GM13976 (cell line): ENCODE data around the gene NAALADL2.

ENCODE experiments used
- DNase-seq: peaks from one replicate; pipeline ENCODE4 v3.0.0; 2012; ENCODE audit warnings: low spot score
- in situ Hi-C: fragments of 300-500 bp; cut with MboI; formaldehyde crosslinking; loops from one replicate; pipeline ENCODE4 v1.12.0; 2022; ENCODE audit warnings: low sequenced_read_pairs, mixed read lengths, inconsistent platforms; ENCODE audit not compliant: unreplicated experiment
- TF ChIP-seq, protein P1 (sequence below): IDR thresholded peaks from 2 replicates; pipeline ENCODE4 v1.5.1; 2012; ENCODE audit warnings: borderline replicate concordance, mild to moderate bottlenecking; ENCODE audit not compliant: insufficient read depth; ENCODE audit errors: extremely low read depth, missing control alignments, control extremely low read depth

The NAALADL2 gene

DNA sequence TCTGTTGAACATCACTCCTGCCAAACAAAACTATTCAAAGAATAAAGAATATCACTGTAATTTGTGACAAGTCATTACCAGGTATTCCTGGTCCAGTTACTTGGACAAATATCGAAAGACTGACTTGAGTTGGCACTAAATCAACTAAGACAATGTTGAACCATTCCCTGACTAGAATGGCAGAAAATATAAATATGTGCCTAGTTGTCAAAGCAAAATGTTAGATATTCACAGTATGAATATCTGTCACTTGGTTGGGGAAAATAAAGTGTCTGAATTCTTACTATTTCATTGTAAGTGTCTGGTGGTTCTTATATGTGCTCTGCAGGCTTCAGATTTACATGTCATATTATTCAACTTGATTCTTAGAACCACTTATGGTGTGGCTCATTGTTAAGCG lies 470.2 kb downstream of the NAALADL2 start:
- DNase-seq = no peak
- in situ Hi-C loops = no loop called here
- TF ChIP-seq, protein P1, sequence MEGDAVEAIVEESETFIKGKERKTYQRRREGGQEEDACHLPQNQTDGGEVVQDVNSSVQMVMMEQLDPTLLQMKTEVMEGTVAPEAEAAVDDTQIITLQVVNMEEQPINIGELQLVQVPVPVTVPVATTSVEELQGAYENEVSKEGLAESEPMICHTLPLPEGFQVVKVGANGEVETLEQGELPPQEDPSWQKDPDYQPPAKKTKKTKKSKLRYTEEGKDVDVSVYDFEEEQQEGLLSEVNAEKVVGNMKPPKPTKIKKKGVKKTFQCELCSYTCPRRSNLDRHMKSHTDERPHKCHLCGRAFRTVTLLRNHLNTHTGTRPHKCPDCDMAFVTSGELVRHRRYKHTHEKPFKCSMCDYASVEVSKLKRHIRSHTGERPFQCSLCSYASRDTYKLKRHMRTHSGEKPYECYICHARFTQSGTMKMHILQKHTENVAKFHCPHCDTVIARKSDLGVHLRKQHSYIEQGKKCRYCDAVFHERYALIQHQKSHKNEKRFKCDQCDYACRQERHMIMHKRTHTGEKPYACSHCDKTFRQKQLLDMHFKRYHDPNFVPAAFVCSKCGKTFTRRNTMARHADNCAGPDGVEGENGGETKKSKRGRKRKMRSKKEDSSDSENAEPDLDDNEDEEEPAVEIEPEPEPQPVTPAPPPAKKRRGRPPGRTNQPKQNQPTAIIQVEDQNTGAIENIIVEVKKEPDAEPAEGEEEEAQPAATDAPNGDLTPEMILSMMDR = no peak

DNA sequence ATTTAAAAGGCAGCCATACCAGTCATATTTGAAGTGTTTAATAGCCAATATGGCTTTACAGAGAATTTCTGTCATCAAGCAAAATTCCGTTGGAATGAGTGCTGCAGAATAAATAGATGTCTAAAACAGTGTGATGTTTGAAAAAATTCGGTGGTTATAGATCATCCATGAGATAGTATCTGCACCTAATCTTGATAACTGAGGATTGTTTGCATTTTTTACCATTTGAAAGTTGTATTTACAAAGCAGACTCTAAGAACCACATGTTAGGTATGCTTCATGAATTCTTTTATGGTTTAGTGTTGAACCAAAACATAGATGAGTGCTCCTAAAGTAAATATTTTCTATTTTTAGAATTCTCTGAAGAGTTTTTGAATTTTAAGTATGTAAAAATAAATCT lies 476.1 kb downstream of the NAALADL2 start:
- no peak for DNase-seq
- in situ Hi-C loops = no loop called here
- TF ChIP-seq, protein P1 = no peak

DNA sequence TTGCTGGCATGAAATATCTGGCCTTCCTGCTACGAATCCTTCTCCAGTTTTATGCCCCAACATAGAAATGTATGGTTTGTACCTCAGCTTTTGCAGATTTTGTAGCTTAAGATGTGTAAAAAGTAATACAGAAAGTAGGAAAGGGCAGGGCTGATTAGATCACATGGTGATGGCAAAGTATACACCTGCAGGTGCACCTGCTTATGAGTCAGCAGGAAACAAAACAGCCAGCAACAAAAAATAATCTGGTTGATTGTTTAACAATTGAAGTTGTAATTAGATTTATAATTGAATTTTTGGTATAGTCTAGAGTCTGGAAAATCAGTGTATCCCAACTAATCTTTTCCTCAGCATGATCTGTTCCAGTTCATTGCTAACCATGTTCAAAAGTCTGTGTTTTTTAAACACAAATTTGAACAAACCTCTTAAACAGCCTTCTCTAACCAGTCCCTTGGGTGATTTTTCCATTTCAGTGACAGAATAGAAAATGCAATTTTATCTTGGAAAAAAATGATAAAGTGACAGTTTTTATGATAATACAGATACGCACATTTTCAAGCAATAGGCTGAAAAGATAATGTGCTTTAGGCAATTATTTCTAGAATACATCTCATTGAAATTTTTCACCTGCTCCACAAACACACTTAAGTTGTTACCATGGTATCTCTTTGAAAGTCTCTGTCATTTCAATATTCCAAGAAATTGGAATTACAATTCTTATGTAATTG lies 477.4 kb downstream of the NAALADL2 start:
- TF ChIP-seq, protein P1 = no peak
- in situ Hi-C loops = no loop called here

DNA sequence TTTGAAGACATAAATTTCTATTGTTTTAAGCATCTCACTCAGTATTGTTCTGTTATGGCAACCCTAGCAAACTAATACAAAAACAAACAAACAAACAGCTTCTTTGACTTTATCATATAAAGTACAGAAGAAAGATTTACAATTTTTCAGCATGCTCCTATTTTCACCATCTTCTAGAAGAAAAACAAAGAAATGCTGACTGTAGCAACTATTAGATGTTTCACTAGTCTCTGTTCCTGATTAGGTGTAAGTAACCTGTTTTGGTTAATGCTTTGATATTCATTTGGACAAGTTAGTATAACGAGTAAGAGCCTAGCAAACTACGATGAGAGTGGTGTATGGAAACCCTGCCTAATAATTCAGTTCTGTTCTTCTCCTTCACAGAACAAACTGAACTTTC lies 478.5 kb downstream of the NAALADL2 start:
- DNase-seq = no peak
- in situ Hi-C loops = no loop called here
- TF ChIP-seq, protein P1 = no peak

More for the DNA sequence above, 477.4 kb downstream of the NAALADL2 start:
- DNase-seq = no peak

DNA sequence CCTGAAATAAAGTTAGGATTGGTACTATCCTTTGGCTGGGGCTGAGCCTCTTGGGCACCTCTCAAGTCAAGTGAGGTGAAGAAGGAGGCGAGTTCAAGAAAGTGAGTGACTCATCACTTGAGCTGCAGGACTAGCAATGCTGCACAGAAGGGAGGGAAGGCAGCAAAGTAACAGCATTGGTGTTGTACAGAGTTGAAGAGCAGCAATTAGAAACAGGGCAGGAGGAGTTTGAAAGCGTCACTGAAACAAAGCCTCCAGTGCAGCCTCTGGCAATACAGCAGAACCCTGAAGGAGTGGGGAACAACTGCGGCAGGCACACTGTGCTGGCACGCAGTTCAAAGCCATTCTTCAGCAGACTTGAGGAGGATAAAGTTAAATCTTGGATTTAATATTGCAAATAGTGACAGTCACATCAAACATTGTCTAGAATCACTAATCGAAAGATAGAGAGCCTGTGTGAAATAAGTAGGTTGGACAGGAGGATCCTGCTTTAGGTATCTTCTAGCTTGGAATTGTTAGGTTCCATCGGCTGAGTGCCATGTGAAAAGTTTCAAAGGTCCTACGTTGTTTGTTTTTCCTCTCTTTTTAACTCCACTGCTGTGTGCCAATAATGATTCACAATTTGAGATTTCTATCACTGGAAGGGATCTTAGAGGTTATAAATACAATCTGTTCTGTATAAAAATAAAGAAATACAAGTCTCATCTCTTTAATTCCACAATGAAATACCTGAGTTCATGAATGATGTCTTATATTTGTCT lies 479.8 kb downstream of the NAALADL2 start:
- in situ Hi-C loops = no loop called here
- DNase-seq = no peak

DNA sequence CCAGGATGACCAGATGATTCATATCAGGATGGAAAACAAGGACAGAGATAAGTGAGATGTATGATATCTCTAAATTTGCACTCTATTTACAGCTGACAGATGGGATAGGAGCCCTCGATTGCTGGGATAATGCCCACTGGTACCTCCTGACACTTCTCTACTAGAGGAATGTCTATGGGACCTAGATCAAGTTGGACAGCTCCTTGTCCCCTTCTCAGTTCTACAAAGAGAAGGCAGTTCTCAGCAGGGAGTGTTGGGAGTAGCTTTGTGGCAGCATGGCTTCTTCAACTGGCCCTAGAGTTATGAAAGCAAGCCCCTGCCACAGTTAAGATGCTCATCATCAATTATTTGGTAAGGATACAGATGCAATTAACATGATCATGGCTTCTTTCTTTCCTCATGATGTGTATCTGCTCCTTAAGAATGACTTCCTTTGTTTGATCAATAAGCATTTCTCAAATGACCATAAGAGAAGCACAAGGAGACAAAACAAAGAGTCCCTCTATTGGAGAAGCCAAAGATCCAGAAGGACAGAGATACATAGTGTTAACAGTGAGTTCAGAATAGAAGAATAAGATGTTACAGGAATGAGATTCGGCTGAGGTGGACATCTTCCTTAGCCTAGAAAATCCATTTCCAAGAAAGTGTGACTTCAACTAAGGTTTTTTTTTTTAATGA lies 481.3 kb downstream of the NAALADL2 start:
- DNase-seq = no peak
- TF ChIP-seq, protein P1 = no peak
- in situ Hi-C loops = no loop called here

More for the DNA sequence above, 479.8 kb downstream of the NAALADL2 start:
- TF ChIP-seq, protein P1 = no peak
